Measurements from ENCODE around the gene CEP57.

DNA sequence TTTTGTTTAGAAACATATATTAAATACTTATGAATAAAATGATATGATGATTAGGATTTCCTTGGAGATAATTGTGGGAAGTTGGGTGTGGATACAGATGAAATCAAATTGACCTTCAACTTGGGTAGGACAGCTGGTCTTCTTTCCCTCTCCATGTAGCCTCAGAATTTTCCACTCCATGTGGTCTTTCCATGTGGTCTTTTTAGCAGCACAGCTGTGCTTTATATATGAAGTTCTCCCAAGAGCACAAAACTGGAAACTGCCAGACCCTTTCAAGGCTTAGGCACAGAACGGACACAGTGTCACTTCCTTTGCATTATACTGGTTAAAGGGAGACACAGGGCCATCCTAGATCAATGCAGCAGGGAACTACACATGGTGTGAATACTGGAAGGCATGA lies 29.4 kb upstream of the CEP57 start:
- TF ChIP-seq, protein P1, sequence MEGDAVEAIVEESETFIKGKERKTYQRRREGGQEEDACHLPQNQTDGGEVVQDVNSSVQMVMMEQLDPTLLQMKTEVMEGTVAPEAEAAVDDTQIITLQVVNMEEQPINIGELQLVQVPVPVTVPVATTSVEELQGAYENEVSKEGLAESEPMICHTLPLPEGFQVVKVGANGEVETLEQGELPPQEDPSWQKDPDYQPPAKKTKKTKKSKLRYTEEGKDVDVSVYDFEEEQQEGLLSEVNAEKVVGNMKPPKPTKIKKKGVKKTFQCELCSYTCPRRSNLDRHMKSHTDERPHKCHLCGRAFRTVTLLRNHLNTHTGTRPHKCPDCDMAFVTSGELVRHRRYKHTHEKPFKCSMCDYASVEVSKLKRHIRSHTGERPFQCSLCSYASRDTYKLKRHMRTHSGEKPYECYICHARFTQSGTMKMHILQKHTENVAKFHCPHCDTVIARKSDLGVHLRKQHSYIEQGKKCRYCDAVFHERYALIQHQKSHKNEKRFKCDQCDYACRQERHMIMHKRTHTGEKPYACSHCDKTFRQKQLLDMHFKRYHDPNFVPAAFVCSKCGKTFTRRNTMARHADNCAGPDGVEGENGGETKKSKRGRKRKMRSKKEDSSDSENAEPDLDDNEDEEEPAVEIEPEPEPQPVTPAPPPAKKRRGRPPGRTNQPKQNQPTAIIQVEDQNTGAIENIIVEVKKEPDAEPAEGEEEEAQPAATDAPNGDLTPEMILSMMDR (optimal IDR thresholded peaks at IDR 0.05 in 1 of 3, IDR thresholded peaks at IDR 0.05 in 1 of 3, conservative IDR thresholded peaks at IDR 0.05 in 1 of 3; ENCODE audit: extremely low read depth in 1 of 3, insufficient read depth in 2 of 3, low read length in 3 of 3), result no peak
- no peak for TF ChIP-seq EZH2 (IDR thresholded peaks at IDR 0.05; ENCODE audit: low read length)
